ENCODE measurements around the gene KLHL3.

KLHL3 gene

DNA sequence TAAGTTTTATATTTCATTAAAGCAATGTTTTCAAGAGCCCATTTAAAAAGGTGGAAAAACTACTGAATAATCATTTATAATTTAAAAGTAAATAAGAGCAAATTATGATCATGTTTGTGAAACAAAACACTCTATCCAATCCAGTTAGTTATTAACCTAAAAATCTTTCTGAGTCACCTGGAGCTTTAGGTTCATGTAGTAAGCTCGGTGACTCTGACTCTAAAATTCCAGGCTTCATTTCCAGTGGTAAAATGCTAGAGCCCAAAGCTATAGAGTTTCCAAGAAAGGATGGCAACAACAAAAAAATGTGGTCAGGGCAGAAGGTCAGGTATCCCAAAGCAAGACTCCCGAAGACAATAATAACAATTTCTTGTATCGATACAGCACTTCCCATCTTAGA lies 160.7 kb downstream of the KLHL3 start:
- DNase-seq = no peak

DNA sequence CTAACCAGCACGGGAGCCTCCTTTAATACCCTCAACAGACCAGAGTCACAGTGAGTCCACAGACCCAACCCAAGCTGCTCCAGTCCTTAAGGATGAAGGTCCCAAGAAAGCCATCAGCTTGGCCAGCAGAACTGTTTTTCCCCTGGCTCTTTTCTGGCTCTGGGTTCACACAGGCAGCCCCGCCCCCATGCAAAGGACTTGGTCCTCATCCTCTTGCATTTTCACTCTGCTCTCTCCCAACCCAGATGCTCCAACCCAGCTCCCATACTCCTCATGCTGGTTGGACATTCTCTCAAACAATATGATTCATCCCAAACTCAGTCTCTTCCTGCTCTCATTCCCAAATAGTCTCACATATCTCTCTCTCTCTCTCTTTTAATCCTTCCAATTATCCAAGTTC lies 162.5 kb downstream of the KLHL3 start:
- no peak for DNase-seq

DNA sequence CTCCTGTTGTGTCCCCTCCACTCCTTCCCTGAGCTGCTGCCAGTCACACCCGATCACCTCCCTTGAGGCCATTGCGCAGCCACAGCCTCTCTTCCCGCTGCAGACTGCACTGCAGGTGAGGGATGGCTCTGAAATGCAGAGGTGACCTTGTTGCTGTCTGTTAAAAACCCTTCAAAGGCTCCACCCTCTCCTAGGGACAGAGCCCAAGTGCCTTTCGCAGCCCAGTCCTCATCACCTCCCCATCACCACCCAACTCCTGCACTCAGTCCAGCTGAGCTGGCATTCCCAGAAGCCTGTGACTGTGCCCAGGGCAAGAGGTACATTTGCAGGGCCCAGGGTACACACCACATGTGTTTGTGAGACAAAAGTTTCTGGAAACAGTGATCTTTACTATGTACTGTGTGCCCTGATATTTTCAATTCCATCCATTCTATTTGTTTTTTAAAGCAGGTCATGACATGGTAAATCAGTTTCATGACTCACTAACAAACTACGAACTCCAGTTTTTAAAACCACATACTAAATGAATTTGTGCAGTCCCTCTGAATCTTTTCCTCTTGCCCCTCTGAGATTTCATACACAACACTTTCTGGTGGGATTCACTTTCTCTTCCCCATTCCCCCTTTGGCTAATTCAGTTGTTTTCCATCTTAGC lies 163.7 kb downstream of the KLHL3 start:
- no peak for DNase-seq

DNA sequence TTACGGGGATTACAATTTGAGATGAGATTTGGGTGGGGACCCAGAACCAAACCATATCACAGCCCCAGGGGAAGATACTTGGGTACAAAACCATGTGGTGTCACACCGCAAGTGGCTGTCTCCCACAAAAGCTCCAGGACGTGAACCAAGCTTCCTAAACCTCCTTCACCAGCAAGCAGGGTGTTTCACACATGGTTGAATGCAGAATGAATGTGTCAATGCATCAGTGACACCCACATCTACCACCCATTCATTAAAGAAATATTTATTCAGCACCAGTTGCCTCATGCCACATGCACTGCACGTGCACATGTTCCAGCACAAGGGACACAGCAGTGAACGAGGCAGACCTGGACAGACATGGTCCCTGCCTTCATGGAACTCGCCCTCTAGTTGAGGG lies 165.8 kb downstream of the KLHL3 start:
- DNase-seq = no peak
